HCT116 (cell line): ENCODE results near the gene AP1AR. TPM values are rescaled to one million over a fixed set of nuclear protein-coding genes. Genes with fewer than 3 reads are reported as not detected.
A peak's percentile ranks its signal among the peaks of the same experiment; 100 is the strongest.

Experiments used
- ATAC-seq: fragments of 200-7000 bp; cut with Tn5 transposase; 2 replicates; pipeline ENCODE4 v1.9.1; 2020; ENCODE audit warnings: mild to moderate bottlenecking, moderate library complexity
- BruUV-seq: library from RNA; stranded (reverse); fragments of 400-500 nt; replicated peaks from 2 replicates; lab custom pipeline; 2021; lab: Mats Ljungman, UMichigan
- CTCF ChIA-PET: fragments of 300-600 bp; sonication (Branson Sonifier 250); formaldehyde crosslinking; loops from one replicate; lab custom pipeline; 2021; ENCODE audit warnings: antibody characterized with exemption; lab: Charles Lee
- POLR2A ChIA-PET: fragments of 300-600, 350-600 bp; sonication (Branson Sonifier 250); formaldehyde crosslinking; loops from one replicate; lab custom pipeline; 2021; ENCODE audit warnings: antibody characterized with exemption; lab: Charles Lee
- RAD21 ChIA-PET, 2 experiments: fragments of 300-600 bp; sonication (Branson Sonifier 250); formaldehyde crosslinking; loops; one replicate each; lab custom pipeline; 2023; ENCODE audit warnings: low total read pairs in 2 of 2; ENCODE audit not compliant: uncharacterized antibody in 2 of 2, unreplicated experiment in 2 of 2, low non-redundant PET in 1 of 2; lab: Charles Lee
- DNase-seq: peaks from one replicate; pipeline ENCODE4 v3.0.0-alpha.2; 2010; ENCODE audit warnings: low read depth, low spot score
- H2AFZ ChIP-seq: fragments of 200-600 bp; shearing (Covaris generic), sonication (generic); 2 replicates; pipeline ENCODE4 v1.6.1; 2017; ENCODE audit warnings: low read depth, mixed run types, mixed read lengths, antibody characterized with exemption, low read length; ENCODE audit not compliant: poor library complexity, severe bottlenecking
- H3K27ac ChIP-seq: 2 replicates; pipeline ENCODE4 v1.5.1; 2012; ENCODE audit warnings: low read depth, low read length
- H3K27me3 ChIP-seq: fragments of 200-600 bp; sonication (generic); 2 replicates; pipeline ENCODE4 v1.6.1; 2016; ENCODE audit warnings: mixed run types, low read length, mixed read lengths; ENCODE audit not compliant: insufficient read depth
- H3K36me3 ChIP-seq, 2 experiments: fragments of 200-500 bp in 1 of 2; fragments of 200-600 bp in 1 of 2; sonication (Bioruptor generic) in 1 of 2; sonication (generic) in 1 of 2; 2 replicates each; pipeline versions ENCODE4 v1.5.1 to v1.6.1; 2014 to 2016; ENCODE audit warnings: low read length in 2 of 2, inconsistent platforms in 1 of 2, mixed read lengths in 1 of 2, mixed run types in 1 of 2; ENCODE audit not compliant: insufficient read depth in 2 of 2, control insufficient read depth in 1 of 2
- H3K4me1 ChIP-seq, 2 experiments: fragments of 200-600 bp in 1 of 2; sonication (generic) in 1 of 2; 2 replicates each; pipeline versions ENCODE4 v1.5.1 to v1.6.1; 2012 to 2017; ENCODE audit warnings: low read length in 2 of 2, inconsistent platforms in 1 of 2, mild to moderate bottlenecking in 1 of 2, mixed read lengths in 1 of 2, mixed run types in 1 of 2, moderate library complexity in 1 of 2; ENCODE audit not compliant: insufficient read depth in 2 of 2, control insufficient read depth in 1 of 2
- H3K4me2 ChIP-seq: fragments of 200-600 bp; sonication (generic); 2 replicates; pipeline ENCODE4 v1.6.1; 2017; ENCODE audit warnings: mixed run types, low read length, mixed read lengths
- H3K4me3 ChIP-seq, 2 experiments: fragments of 200-600 bp in 1 of 2; sonication (generic) in 1 of 2; replicated peaks in 1 of 2; 2 replicates each; pipeline ENCODE4 v1.5.1; 2011 to 2016; ENCODE audit warnings: low read length in 2 of 2, control low read depth in 1 of 2, low read depth in 1 of 2, mild to moderate bottlenecking in 1 of 2, mixed read lengths in 1 of 2, mixed run types in 1 of 2
- H3K79me2 ChIP-seq: fragments of 200-600 bp; sonication (generic); 2 replicates; pipeline ENCODE4 v1.6.1; 2017; ENCODE audit warnings: mild to moderate bottlenecking, mixed run types, low read length, moderate library complexity, mixed read lengths; ENCODE audit not compliant: insufficient read depth
- H3K9ac ChIP-seq: fragments of 200-600 bp; sonication (generic); 2 replicates; pipeline ENCODE4 v1.6.1; 2016; ENCODE audit warnings: low read length, mixed read lengths
- H3K9me2 ChIP-seq: fragments of 200-600 bp; sonication (generic), shearing (Covaris generic); 2 replicates; pipeline ENCODE4 v1.6.1; 2017; ENCODE audit warnings: mixed run types, mild to moderate bottlenecking, moderate library complexity; ENCODE audit not compliant: insufficient read depth
- H3K9me3 ChIP-seq, 2 experiments: fragments of 200-500 bp in 1 of 2; fragments of 200-600 bp in 1 of 2; sonication (Bioruptor generic) in 1 of 2; sonication (generic) in 1 of 2; 2 replicates each; pipeline ENCODE4 v1.6.1; 2014 to 2017; ENCODE audit warnings: low read length in 2 of 2, mixed read lengths in 2 of 2, inconsistent platforms in 1 of 2, low read depth in 1 of 2, mild to moderate bottlenecking in 1 of 2, mixed run types in 1 of 2, moderate library complexity in 1 of 2; ENCODE audit not compliant: control insufficient read depth in 1 of 2, insufficient read depth in 1 of 2
- H4K20me1 ChIP-seq: fragments of 200-600 bp; sonication (generic), shearing (Covaris generic); 2 replicates; pipeline ENCODE4 v1.6.1; 2017; ENCODE audit warnings: mixed run types, mild to moderate bottlenecking, moderate library complexity; ENCODE audit not compliant: insufficient read depth
- CBX3 ChIP-seq: IDR thresholded peaks from 2 replicates; pipeline ENCODE4 v1.6.1; 2012; ENCODE audit warnings: low read depth
- CEBPB ChIP-seq: IDR thresholded peaks from 2 replicates; pipeline ENCODE4 v1.6.1; 2012; ENCODE audit warnings: low read depth
- EGR1 ChIP-seq: IDR thresholded peaks from 2 replicates; pipeline ENCODE4 v1.6.1; 2012; ENCODE audit warnings: low read depth
- ELF1 ChIP-seq: IDR thresholded peaks from 2 replicates; pipeline ENCODE4 v1.6.1; 2012; ENCODE audit warnings: low read depth, borderline replicate concordance
- EZH2phosphoT487 ChIP-seq: fragments of 200-600 bp; IDR thresholded peaks from 2 replicates; pipeline ENCODE4 v1.6.1; 2018; ENCODE audit warnings: antibody characterized with exemption, borderline replicate concordance
- FOSL1 ChIP-seq: IDR thresholded peaks from 2 replicates; pipeline ENCODE4 v1.6.1; 2012; ENCODE audit warnings: low read depth
- JUND ChIP-seq: IDR thresholded peaks from 2 replicates; pipeline ENCODE4 v1.6.1; 2012
- POLR2AphosphoS5 ChIP-seq: IDR thresholded peaks from 2 replicates; pipeline ENCODE4 v1.6.1; 2011; ENCODE audit warnings: mild to moderate bottlenecking, low read depth, low read length, moderate library complexity
- SIN3A ChIP-seq: IDR thresholded peaks from 2 replicates; pipeline ENCODE4 v1.6.1; 2012; ENCODE audit warnings: low read depth
- SP1 ChIP-seq: IDR thresholded peaks from 2 replicates; pipeline ENCODE4 v1.6.1; 2012; ENCODE audit warnings: low read depth
- SRF ChIP-seq: IDR thresholded peaks from 2 replicates; pipeline ENCODE4 v1.6.1; 2012; ENCODE audit warnings: low read depth
- YY1 ChIP-seq: IDR thresholded peaks from 2 replicates; pipeline ENCODE4 v1.6.1; 2011; ENCODE audit warnings: low read length, low read depth, moderate library complexity, mild to moderate bottlenecking; ENCODE audit not compliant: insufficient replicate concordance; ENCODE audit errors: extremely low read depth
- intact Hi-C: fragments of 100-400 bp; cut with micrococcal nuclease; formaldehyde crosslinking; loops from 2 replicates; pipeline ENCODE4 v1.10.0; 2022
- total RNA-seq: library from RNA; stranded (reverse); gene quantifications from one replicate; pipeline ENCODE4 v1.2.1, GENCODE V29; 2021; ENCODE audit not compliant: unreplicated experiment
- TF ChIP-seq, protein P1 (sequence below), 3 experiments: fragments of 200-600 bp in 1 of 3; sonication (generic) in 1 of 3; IDR thresholded peaks in 2 of 3; conservative IDR thresholded peaks in 1 of 3; 2 replicates each; pipeline ENCODE4 v1.5.1; 2012 to 2017; ENCODE audit warnings: low read depth in 2 of 3, low read length in 2 of 3, antibody characterized with exemption in 1 of 3, borderline replicate concordance in 1 of 3, control low read depth in 1 of 3, mild to moderate bottlenecking in 1 of 3, mixed read lengths in 1 of 3, mixed run types in 1 of 3, moderate library complexity in 1 of 3; ENCODE audit not compliant: insufficient read depth in 1 of 3
- TF ChIP-seq, protein P2 (sequence below): IDR thresholded peaks from 2 replicates; pipeline ENCODE4 v1.6.1; 2012
- TF ChIP-seq, protein P3 (sequence below): IDR thresholded peaks from 2 replicates; pipeline ENCODE4 v1.6.1; 2012
- TF ChIP-seq, protein P4 (sequence below): IDR thresholded peaks from 2 replicates; pipeline ENCODE4 v1.6.1; 2011; ENCODE audit warnings: mild to moderate bottlenecking, low read length, moderate library complexity; ENCODE audit not compliant: insufficient replicate concordance; ENCODE audit errors: extremely low read depth
- TF ChIP-seq, protein P5 (sequence below): IDR thresholded peaks from 2 replicates; pipeline ENCODE4 v1.6.1; 2012; ENCODE audit warnings: low read depth

Gene AP1AR
- total RNA-seq, 1 experiment from 2014 or later = 56.7 TPM

DNA sequence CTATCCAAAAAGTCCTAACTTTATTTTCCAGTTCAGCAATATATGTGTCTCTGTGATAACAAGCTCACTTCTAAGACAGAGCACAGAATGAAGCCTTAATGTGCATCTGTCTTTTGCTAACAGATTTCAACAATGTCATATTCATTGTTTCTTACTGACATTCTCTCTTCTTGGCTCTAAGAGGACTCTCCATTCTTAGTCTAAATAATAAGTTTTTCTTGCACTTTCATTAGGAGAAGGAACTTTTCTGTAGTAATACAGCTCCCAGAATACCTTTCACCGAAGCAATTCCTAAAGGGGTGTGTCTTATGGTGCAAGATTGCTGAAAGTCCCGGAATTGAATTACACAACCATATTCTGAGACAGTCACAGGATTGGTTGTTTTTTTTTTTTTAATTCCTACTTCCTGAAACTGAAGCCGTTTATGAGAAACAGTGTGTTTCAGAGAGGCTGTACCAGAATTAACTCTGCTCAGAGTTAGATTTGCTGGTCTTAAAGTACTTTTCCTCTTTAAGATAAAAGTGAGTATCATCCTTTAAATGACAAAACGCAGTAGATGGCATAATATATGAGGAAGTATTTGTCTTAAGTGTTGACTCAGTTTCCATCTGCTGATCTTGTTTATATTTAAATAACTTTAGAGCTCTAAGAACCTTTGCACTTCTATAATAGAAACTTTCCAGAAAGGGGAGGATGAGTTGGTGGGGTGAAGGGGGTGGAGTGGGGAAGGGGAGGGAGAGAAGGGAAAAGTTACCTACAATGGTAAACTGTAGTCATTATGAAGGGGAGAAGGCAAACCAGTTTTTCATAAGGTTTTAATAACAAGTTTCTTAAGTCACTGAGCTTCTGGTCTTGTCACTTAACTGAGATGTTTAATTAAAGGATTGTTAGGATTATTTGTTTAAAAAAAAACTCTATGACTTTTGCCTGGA is 65.6 kb downstream of the AP1AR start, which contains the start of gene ALPK1:
ALPK1 (plus strand) TSS at position 421 of the 932 bp plus-strand sequence.
- ChIA-PET CTCF (interaction anchor here (0.8 kb wide), 1 partner anchor 197 kb away, joined by 3 read pairs; no protein-coding TSS in a partner anchor), POLR2A (interaction anchor here (0.7 to 1.6 kb wide), 4 partner anchors 10 to 79 kb away, joined by 3 to 15 read pairs (median 3); partner anchors contain the start of gene TIFA), RAD21 (no interaction called here)
- ATAC-seq = peak; percentile 98
- Histone ChIP-seq H3K27ac (peak within 1 kb of the TSS; percentile 17; the same call in 1 of the 2 replicates), H3K4me2 (peak within 1 kb of the TSS; percentile 77), H4K20me1 (no peaks in the 10 kb centered on the region), H3K79me2 (no peaks in the 10 kb centered on the region), H3K9ac (peak within 1 kb of the TSS; percentile 70), H3K4me1 (peaks cover 3 to 17% of the 10 kb centered on the region in 2 experiments; a peak in 2 of 4 replicates), H3K36me3 (no peaks in the 10 kb centered on the region), H3K9me2 (no peaks in the 10 kb centered on the region), H3K4me3 (peak within 1 kb of the TSS; percentile 63 to 68), H2AFZ (peak within 1 kb of the TSS; percentile 96), H3K27me3 (no peaks in the 10 kb centered on the region), H3K9me3 (no peaks in the 10 kb centered on the region)
- DNase-seq = peak; percentile 88
- intact Hi-C loops = no loop called here
- TF ChIP-seq JUND = peak; percentile 44; the same call in 1 of the 2 replicates
- peak; percentile 75 for TF ChIP-seq CBX3
- 0 out of 2 replicates have a peak, but pooled peaks have one; percentile 13 for TF ChIP-seq FOSL1
- no peak for TF ChIP-seq YY1
- TF ChIP-seq CEBPB = peak; percentile 98
- TF ChIP-seq SIN3A = peak; percentile 54; the same call in 1 of the 2 replicates
- peak; percentile 71; the same call in 1 of the 2 replicates for TF ChIP-seq SP1
- TF ChIP-seq SRF = peak; percentile 80; the same call in 1 of the 2 replicates
- TF ChIP-seq POLR2AphosphoS5 = peak; percentile 86
- TF ChIP-seq, protein P1, sequence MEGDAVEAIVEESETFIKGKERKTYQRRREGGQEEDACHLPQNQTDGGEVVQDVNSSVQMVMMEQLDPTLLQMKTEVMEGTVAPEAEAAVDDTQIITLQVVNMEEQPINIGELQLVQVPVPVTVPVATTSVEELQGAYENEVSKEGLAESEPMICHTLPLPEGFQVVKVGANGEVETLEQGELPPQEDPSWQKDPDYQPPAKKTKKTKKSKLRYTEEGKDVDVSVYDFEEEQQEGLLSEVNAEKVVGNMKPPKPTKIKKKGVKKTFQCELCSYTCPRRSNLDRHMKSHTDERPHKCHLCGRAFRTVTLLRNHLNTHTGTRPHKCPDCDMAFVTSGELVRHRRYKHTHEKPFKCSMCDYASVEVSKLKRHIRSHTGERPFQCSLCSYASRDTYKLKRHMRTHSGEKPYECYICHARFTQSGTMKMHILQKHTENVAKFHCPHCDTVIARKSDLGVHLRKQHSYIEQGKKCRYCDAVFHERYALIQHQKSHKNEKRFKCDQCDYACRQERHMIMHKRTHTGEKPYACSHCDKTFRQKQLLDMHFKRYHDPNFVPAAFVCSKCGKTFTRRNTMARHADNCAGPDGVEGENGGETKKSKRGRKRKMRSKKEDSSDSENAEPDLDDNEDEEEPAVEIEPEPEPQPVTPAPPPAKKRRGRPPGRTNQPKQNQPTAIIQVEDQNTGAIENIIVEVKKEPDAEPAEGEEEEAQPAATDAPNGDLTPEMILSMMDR (IDR thresholded peaks at IDR 0.05 in 2 of 3, conservative IDR thresholded peaks at IDR 0.05 in 1 of 3; ENCODE audit: borderline replicate concordance in 1 of 3, insufficient read depth in 1 of 3, low read depth in 2 of 3, low read length in 2 of 3) = no peak
- TF ChIP-seq EGR1 = no peak
- no peak for TF ChIP-seq EZH2phosphoT487
- TF ChIP-seq ELF1 = peak; percentile 79
- TF ChIP-seq, protein P2, sequence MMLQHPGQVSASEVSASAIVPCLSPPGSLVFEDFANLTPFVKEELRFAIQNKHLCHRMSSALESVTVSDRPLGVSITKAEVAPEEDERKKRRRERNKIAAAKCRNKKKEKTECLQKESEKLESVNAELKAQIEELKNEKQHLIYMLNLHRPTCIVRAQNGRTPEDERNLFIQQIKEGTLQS = no peak
- TF ChIP-seq, protein P3, sequence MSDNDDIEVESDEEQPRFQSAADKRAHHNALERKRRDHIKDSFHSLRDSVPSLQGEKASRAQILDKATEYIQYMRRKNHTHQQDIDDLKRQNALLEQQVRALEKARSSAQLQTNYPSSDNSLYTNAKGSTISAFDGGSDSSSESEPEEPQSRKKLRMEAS = peak; percentile 46; the same call in 1 of the 2 replicates
- TF ChIP-seq, protein P4, sequence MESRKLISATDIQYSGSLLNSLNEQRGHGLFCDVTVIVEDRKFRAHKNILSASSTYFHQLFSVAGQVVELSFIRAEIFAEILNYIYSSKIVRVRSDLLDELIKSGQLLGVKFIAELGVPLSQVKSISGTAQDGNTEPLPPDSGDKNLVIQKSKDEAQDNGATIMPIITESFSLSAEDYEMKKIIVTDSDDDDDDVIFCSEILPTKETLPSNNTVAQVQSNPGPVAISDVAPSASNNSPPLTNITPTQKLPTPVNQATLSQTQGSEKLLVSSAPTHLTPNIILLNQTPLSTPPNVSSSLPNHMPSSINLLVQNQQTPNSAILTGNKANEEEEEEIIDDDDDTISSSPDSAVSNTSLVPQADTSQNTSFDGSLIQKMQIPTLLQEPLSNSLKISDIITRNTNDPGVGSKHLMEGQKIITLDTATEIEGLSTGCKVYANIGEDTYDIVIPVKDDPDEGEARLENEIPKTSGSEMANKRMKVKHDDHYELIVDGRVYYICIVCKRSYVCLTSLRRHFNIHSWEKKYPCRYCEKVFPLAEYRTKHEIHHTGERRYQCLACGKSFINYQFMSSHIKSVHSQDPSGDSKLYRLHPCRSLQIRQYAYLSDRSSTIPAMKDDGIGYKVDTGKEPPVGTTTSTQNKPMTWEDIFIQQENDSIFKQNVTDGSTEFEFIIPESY = no peak
- TF ChIP-seq, protein P5, sequence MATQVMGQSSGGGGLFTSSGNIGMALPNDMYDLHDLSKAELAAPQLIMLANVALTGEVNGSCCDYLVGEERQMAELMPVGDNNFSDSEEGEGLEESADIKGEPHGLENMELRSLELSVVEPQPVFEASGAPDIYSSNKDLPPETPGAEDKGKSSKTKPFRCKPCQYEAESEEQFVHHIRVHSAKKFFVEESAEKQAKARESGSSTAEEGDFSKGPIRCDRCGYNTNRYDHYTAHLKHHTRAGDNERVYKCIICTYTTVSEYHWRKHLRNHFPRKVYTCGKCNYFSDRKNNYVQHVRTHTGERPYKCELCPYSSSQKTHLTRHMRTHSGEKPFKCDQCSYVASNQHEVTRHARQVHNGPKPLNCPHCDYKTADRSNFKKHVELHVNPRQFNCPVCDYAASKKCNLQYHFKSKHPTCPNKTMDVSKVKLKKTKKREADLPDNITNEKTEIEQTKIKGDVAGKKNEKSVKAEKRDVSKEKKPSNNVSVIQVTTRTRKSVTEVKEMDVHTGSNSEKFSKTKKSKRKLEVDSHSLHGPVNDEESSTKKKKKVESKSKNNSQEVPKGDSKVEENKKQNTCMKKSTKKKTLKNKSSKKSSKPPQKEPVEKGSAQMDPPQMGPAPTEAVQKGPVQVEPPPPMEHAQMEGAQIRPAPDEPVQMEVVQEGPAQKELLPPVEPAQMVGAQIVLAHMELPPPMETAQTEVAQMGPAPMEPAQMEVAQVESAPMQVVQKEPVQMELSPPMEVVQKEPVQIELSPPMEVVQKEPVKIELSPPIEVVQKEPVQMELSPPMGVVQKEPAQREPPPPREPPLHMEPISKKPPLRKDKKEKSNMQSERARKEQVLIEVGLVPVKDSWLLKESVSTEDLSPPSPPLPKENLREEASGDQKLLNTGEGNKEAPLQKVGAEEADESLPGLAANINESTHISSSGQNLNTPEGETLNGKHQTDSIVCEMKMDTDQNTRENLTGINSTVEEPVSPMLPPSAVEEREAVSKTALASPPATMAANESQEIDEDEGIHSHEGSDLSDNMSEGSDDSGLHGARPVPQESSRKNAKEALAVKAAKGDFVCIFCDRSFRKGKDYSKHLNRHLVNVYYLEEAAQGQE = no peak
- BruUV-seq = no TSS peak
